ENCODE data around the gene MYLK2. TPM values are rescaled to one million over a fixed set of nuclear protein-coding genes. Genes with fewer than 3 reads are reported as not detected.

The MYLK2 gene
- polyA plus RNA-seq, 1 donor: 0.21 TPM

DNA sequence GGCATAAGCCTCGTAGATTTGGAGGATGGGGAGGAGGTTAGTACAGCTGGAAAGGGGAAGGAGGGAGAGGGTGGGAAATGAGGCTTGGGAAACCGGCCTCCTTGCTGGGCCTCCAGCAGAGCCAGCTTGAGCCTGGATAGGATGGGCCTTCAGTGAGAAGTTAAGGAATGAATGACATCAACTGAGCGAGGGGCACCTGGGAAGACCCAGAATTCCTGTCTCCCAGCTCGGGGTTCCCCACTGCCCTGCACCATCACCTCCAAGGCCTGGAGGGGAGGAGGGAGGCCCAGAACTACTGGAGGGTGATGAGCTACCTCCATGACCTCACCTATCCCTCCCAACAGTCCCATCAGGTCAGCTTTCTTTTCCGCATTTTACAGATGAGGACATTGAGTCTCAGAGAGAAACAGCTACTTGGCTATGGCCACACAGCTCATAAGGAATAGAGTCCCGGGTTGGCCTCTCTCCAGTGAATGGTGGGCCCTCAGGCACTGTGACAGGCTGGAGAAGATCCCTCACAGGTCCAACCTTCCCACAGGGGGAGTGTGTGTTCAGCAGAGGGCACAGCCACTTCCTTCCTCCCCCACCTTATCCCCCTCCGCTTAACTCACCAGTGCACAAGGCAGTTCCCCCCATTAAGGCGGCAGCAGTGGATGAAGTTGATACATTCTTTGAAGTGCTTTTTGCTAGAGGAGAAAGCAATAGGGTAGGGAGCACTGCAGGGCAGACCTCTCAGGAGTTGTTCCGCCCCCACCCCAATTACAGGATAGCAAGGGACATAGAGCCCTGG is 44.3 kb downstream of the MYLK2 start:
- Histone ChIP-seq H3K9me3 (ENCODE audit: control insufficient read depth, low read depth, low read length) (no peaks in the 10 kb centered on the region), H3K27ac (ENCODE audit: low read length) (no peak overlapping the region), H3K36me3 (ENCODE audit: control insufficient read depth, insufficient read depth, low read length) (peaks cover 10% of the 10 kb centered on the region), H3K27me3 (ENCODE audit: control insufficient read depth, insufficient read depth, low read length) (peaks cover 9% of the 10 kb centered on the region), H3K4me1 (ENCODE audit: control insufficient read depth, insufficient read depth, low read length) (peaks cover 12% of the 10 kb centered on the region), H3K4me3 (ENCODE audit: low read length) (no peak overlapping the region)
- WGBS (ENCODE audit: insufficient coverage, low lambda C conversion rate): no CpG with 5 or more reads among the region's 9 CpGs
- no peak for DNase-seq

DNA sequence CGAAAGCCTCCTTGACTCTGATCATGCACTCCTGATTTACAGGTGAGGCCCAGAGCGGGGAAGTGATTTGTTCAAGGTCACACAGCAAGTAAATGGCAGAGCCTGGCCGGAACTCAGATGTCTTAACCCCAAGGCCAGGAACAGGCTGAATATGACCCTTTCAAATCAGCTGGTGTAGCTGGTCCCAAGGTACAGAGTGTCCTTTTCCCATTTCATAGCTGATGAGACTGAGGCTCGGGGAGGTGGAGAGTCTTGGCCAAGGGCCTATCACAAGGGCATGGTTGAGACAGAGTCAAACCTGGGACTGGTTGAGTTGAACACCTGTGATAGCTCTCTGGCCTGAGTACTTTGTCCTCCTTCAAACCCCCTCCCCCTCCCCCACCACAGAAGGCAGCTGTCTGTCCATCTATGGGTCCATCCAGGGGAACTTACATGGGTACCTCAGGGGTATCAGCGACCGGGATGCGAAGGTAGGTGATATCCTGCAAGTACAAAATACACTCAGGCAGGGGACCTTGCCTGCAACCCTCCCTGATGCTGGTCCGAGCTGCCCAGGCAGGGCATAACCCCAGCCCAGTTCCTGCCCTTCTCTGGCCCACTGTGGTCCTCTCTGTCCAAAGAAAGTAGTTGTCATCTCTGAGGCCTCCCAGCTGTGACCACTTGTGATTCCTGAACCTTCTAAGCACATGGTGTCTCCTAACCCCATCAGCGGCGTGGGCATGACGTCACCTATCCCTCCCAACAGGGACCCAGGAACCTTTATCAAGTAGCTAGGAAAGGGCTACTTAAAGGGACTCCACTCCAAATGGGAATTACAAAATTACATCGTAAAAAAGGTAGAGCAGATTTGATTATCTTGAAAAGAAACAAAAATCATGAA is 45.6 kb downstream of the MYLK2 start:
- H3K27me3 ChIP-seq (ENCODE audit: control insufficient read depth, insufficient read depth, low read length): peaks cover 5% of the 10 kb centered on the region
- 89% methylated on average over 1 of the region's 12 CpGs for WGBS (ENCODE audit: insufficient coverage, low lambda C conversion rate)
- no peak for DNase-seq
- no peak overlapping the region for H3K4me3 ChIP-seq (ENCODE audit: low read length)
- no peak overlapping the region for H3K27ac ChIP-seq (ENCODE audit: low read length)
- H3K9me3 ChIP-seq (ENCODE audit: control insufficient read depth, low read depth, low read length): no peaks in the 10 kb centered on the region
- H3K4me1 ChIP-seq (ENCODE audit: control insufficient read depth, insufficient read depth, low read length): peaks cover 23% of the 10 kb centered on the region
- H3K36me3 ChIP-seq (ENCODE audit: control insufficient read depth, insufficient read depth, low read length): peaks cover 10% of the 10 kb centered on the region

DNA sequence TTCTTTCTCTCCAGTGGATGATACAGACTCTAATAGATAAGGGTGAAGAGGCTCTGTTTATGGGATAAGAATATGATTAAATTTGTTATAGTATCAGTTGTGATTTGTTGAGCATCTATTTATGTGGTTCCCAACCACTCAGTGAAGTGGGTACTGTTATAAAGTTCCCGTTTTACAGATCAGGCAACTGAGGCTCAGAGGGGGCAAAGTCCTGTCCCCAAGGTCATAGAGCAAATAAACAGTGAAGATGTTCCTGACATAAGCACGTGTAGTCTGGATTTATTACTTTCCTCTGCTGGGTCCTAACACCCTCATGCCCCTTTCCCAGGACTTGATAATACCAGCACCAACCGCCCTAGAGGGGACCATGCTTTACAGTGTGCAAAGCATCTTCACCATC is 47.1 kb downstream of the MYLK2 start:
- Histone ChIP-seq H3K9me3 (ENCODE audit: control insufficient read depth, low read depth, low read length) (no peaks in the 10 kb centered on the region), H3K27me3 (ENCODE audit: control insufficient read depth, insufficient read depth, low read length) (no peaks in the 10 kb centered on the region), H3K27ac (ENCODE audit: low read length) (no peak overlapping the region), H3K36me3 (ENCODE audit: control insufficient read depth, insufficient read depth, low read length) (peaks cover 10% of the 10 kb centered on the region), H3K4me1 (ENCODE audit: control insufficient read depth, insufficient read depth, low read length) (peaks cover 21% of the 10 kb centered on the region), H3K4me3 (ENCODE audit: low read length) (no peak overlapping the region)
- DNase-seq: no peak
- no CpG with 5 or more reads among the region's 3 CpGs for WGBS (ENCODE audit: insufficient coverage, low lambda C conversion rate)

DNA sequence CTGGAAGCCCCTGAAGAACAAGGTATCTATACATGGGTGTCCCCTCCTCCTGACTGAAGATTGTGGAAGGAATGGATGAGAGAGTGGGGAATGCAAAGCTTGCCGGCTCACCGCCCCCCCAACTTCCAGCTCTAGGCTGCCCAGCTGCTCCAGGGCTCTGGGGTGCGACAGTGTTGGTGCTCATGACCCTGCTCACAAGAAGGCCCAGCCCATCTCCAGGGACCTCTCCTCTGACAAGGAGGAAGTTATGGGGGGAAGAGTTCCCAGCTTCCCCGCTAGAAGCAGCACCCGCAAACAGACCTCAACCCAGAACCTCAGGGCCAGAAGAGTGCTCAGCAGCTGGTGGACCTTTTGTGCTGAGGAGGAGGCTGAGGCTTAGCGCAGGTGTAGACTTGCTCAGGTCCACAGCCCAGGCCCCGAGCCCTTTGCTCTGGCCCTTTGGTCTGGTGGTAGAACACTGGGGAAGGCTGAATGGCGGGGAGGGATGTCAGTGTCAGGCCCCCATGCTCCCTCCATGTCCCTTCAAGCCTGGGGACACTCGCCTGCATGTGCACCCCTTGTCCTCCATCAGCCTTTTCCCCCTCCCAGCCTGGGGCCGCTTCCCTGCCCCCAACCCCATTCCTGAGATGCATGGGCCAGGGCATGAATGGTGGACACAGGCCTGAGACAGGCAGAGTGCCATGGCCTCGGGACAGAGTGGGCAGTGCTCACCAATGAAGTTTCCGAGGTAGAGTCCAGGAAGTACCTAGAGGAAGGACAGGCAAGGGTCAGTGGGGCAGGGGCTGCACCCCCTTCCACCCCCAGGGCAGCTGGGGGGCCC is 49.9 kb downstream of the MYLK2 start:
- no peaks in the 10 kb centered on the region for H3K9me3 ChIP-seq (ENCODE audit: control insufficient read depth, low read depth, low read length)
- peak overlapping the region; percentile 60 for H3K4me3 ChIP-seq (ENCODE audit: low read length)
- no peak for DNase-seq
- no peaks in the 10 kb centered on the region for H3K27me3 ChIP-seq (ENCODE audit: control insufficient read depth, insufficient read depth, low read length)
- no CpG with 5 or more reads among the region's 12 CpGs for WGBS (ENCODE audit: insufficient coverage, low lambda C conversion rate)
- peaks cover 15% of the 10 kb centered on the region for H3K4me1 ChIP-seq (ENCODE audit: control insufficient read depth, insufficient read depth, low read length)
- H3K27ac ChIP-seq (ENCODE audit: low read length): no peak overlapping the region
- H3K36me3 ChIP-seq (ENCODE audit: control insufficient read depth, insufficient read depth, low read length): peaks cover 8% of the 10 kb centered on the region

DNA sequence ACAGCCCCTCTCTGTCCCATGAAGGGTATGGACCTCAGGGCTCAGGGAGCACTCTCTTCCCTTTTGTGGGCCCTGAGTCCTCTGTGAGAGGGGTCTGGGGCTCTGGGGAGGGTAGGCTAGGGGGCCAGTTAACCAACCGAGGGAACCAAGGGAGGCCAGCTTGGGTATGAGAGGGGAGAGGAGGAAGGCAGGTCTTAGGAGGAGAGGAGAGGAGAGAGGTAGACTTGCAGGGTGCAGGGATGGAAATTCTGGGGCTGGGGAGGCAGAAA is 50.5 kb downstream of the MYLK2 start:
- Histone ChIP-seq H3K4me1 (ENCODE audit: control insufficient read depth, insufficient read depth, low read length) (peaks cover 15% of the 10 kb centered on the region), H3K27me3 (ENCODE audit: control insufficient read depth, insufficient read depth, low read length) (no peaks in the 10 kb centered on the region), H3K36me3 (ENCODE audit: control insufficient read depth, insufficient read depth, low read length) (peaks cover 7% of the 10 kb centered on the region), H3K9me3 (ENCODE audit: control insufficient read depth, low read depth, low read length) (no peaks in the 10 kb centered on the region), H3K27ac (ENCODE audit: low read length) (peak overlapping the region; percentile 6), H3K4me3 (ENCODE audit: low read length) (peak overlapping the region; percentile 60)
- no CpG with 5 or more reads among the region's 1 CpG for WGBS (ENCODE audit: insufficient coverage, low lambda C conversion rate)
- DNase-seq: no peak

DNA sequence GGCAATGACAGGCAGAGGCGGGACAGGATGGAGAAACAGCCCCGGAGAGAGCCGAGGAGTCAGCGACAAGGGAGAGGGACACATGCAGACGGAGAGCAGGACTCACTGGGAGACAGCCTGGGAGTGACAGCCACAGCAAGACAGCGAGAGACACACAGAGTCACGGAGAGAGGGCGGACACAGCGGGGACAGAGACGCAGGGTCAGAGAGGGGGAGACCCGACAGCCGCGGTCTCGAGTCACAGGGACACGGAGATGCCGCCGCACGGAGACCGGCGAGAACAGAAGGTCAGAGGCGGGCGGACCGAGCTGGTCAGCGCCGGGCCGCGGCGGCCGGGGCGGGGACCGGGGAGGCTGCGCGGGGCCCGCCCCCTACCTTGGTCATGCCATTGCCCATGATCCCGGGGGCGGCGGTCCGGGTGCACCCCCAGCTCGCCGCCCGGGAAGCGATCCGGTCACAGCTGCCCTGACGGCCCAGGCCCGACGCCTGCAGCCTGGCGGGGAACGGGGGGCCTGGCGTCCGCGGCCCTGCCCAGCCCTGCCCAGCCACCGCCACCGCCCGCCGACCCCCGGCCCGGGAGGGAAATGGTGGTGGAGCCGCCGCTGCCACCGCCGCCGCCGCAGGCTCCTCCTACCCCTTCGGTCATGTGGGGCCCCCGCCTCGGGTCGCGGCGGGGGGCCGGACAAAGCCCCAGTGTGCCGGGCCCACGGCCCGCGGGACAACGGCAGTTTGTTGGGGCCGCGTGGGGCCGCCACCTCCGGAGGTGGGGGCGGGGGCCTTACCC is 51.0 kb downstream of the MYLK2 start, which contains the start of the genes DUSP15 and TTLL9:
Gene DUSP15, minus strand, starts transcription at position 586 of the 784 bp plus-strand sequence. Its CDS starts 190 bp downstream, at position 396.
Gene TTLL9, plus strand, starts transcription at position 693 of the 784 bp plus-strand sequence. CDS start 493 bp downstream, outside the sequence.
- Histone ChIP-seq H3K9me3 (ENCODE audit: control insufficient read depth, low read depth, low read length) (no peaks in the 10 kb centered on the region), H3K36me3 (ENCODE audit: control insufficient read depth, insufficient read depth, low read length) (peaks cover 6% of the 10 kb centered on the region), H3K4me1 (ENCODE audit: control insufficient read depth, insufficient read depth, low read length) (peaks cover 15% of the 10 kb centered on the region), H3K27me3 (ENCODE audit: control insufficient read depth, insufficient read depth, low read length) (no peaks in the 10 kb centered on the region), H3K27ac (ENCODE audit: low read length) (peak within 1 kb of the TSS; percentile 54), H3K4me3 (ENCODE audit: low read length) (peak within 1 kb of the TSS; percentile 60)
- no CpG with 5 or more reads among the region's 80 CpGs for WGBS (ENCODE audit: insufficient coverage, low lambda C conversion rate)
- DNase-seq: peak; percentile 25 to 71

DNA sequence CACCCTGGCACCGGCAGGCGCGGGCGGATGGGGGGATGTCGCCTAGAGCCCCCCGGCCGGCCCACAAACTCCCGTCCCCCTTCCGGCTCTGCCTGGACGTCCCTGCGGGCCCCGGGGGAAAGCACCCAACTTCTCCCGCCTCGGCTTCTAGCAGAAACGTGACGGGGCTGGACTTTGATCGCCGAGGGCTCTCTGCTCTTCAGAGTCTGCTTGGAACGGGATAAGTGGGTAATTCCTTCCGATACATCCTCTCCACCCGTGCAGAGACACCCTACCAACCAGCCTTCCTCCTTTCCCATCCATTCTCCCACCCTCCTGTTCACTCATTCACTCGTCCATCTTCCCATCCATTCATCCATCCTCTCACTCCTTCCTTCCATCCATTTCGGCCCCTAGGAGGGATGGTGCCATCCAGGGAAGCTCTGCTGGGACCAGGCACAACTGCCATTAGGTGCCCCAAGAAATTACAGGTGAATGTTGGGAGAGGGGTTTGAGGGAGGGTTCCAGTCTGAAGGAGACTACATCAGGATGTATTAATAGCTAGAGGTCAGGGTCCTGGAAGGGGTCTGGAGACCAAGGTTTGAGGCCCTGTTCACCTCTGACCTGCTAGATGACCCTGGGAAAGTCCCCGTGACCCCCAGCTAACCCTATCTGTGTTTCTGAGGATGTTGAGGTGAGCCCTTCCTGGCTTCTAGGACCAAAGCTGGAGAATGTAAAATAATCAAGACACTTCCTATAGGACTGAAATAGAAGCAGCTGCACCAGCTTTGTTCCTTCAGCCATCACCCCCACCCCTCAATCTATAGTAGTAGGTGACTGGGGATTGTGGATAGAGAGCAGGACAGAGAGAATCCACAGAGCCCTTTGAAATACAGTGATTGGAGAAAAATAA is 51.8 kb downstream of the MYLK2 start:
- no peaks in the 10 kb centered on the region for H3K27me3 ChIP-seq (ENCODE audit: control insufficient read depth, insufficient read depth, low read length)
- H3K27ac ChIP-seq (ENCODE audit: low read length): peak overlapping the region; percentile 54
- peaks cover 15% of the 10 kb centered on the region for H3K4me1 ChIP-seq (ENCODE audit: control insufficient read depth, insufficient read depth, low read length)
- peak overlapping the region; percentile 60 for H3K4me3 ChIP-seq (ENCODE audit: low read length)
- no peaks in the 10 kb centered on the region for H3K9me3 ChIP-seq (ENCODE audit: control insufficient read depth, low read depth, low read length)
- peaks cover 6% of the 10 kb centered on the region for H3K36me3 ChIP-seq (ENCODE audit: control insufficient read depth, insufficient read depth, low read length)
- WGBS (ENCODE audit: insufficient coverage, low lambda C conversion rate): no CpG with 5 or more reads among the region's 24 CpGs
- DNase-seq: peak; percentile 64 to 84

DNA sequence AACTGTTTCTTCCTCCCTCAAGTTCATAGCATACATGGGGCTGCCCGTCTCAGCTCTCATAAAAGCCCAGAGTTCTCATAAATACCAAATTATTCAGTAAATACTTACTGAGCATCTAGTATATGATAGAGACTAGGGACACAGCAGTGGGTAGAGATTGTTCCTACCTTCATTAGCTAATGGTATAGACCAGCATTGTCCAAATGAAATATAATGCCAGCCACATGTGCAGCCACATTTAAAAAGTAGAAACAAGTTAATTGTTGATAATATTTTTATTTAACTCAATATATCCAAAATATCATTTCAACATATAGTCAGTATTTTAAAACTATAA is 52.4 kb downstream of the MYLK2 start:
- Histone ChIP-seq H3K27ac (ENCODE audit: low read length) (no peak overlapping the region), H3K36me3 (ENCODE audit: control insufficient read depth, insufficient read depth, low read length) (peaks cover 3% of the 10 kb centered on the region), H3K4me1 (ENCODE audit: control insufficient read depth, insufficient read depth, low read length) (peaks cover 15% of the 10 kb centered on the region), H3K27me3 (ENCODE audit: control insufficient read depth, insufficient read depth, low read length) (no peaks in the 10 kb centered on the region), H3K4me3 (ENCODE audit: low read length) (no peak overlapping the region), H3K9me3 (ENCODE audit: control insufficient read depth, low read depth, low read length) (no peaks in the 10 kb centered on the region)
- WGBS (ENCODE audit: insufficient coverage, low lambda C conversion rate): no CpG with 5 or more reads among the region's 1 CpG
- DNase-seq: no peak

DNA sequence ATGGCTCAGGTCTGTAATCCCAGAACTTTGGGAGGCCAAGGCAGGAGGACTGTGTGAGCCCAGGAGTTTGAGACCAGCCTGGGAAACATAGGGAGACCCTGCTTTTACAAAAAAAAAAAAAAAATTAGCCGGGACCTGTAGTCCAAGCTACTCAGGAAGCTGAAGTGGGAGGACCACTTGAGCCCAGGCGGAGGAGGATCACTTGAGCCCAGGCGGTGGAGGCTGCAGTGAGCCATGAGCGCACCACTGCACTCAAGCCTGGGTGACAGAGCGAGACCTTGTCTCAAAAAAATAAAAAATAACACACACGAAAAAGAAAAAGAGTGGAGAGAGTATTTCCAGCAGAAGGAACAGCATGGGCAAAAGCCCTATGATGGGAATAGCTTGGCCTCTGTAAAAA is 53.2 kb downstream of the MYLK2 start:
- H3K36me3 ChIP-seq (ENCODE audit: control insufficient read depth, insufficient read depth, low read length): no peaks in the 10 kb centered on the region
- H3K27ac ChIP-seq (ENCODE audit: low read length): no peak overlapping the region
- no peak for DNase-seq
- no peaks in the 10 kb centered on the region for H3K27me3 ChIP-seq (ENCODE audit: control insufficient read depth, insufficient read depth, low read length)
- H3K4me1 ChIP-seq (ENCODE audit: control insufficient read depth, insufficient read depth, low read length): peaks cover 15% of the 10 kb centered on the region
- no peak overlapping the region for H3K4me3 ChIP-seq (ENCODE audit: low read length)
- no peaks in the 10 kb centered on the region for H3K9me3 ChIP-seq (ENCODE audit: control insufficient read depth, low read depth, low read length)
- 75% methylated on average over 1 of the region's 6 CpGs for WGBS (ENCODE audit: insufficient coverage, low lambda C conversion rate)
